ENCODE results near the gene IGSF10. TPM values are rescaled to one million over a fixed set of nuclear protein-coding genes. Genes with fewer than 3 reads are reported as not detected.
"Not testable (repeated sequence)": the region's sequence is repeated elsewhere in the genome, so short reads cannot be mapped to it uniquely, and the experiment has no call there.

The IGSF10 gene
- total RNA-seq = under 1 TPM in 3 of 5 donors, not detected in 2; 0.03 to 0.15 (median 0.09) TPM
- total RNA-seq (2013) = under 0.01 TPM
- total RNA-seq = 0 to 0.25 (median 0) reads per million in 29 experiments

GRCh38 chr3:151460774-151461450, at the start of gene IGSF10:
TSS of gene IGSF10 (minus strand) at chr3:151461061. CDS start at chr3:151458709, 2,352 bp downstream.
- POLR2A ChIA-PET = interaction anchor here in 1 of 2 donors (0.6 kb wide), 1 partner anchor 22 kb away, joined by 6 read pairs; no protein-coding TSS in a partner anchor
- Mint-ChIP-seq H3K27ac (no peak within 1 kb of the TSS), H3K27me3 (peaks cover 10 to 37% of the 10 kb centered on the region in 2 donors), H3K4me1 (peaks cover 0 to 3% (median 3%) of the 10 kb centered on the region in 3 donors), H3K36me3 (no peaks in the 10 kb centered on the region), H3K9me3 (no peaks in the 10 kb centered on the region), H3K4me3 (peak within 1 kb of the TSS in 1 of 3 donors; percentile 34)
- Histone ChIP-seq H3K27me3 (replicated peaks in 1 of 2; ENCODE audit: control insufficient read depth in 2 of 2, extremely low read depth in 1 of 2, insufficient read depth in 2 of 2, low read length in 1 of 2) (peaks cover 0 to 6% of the 10 kb centered on the region in 2 experiments), H3K4me3 (ENCODE audit: control insufficient read depth in 1 of 2, extremely low read depth in 1 of 2, low read length in 1 of 2) (peak within 1 kb of the TSS in 1 of 2 donors; percentile 39), H3K27ac (ENCODE audit: low read length) (no peak within 1 kb of the TSS), H3K36me3 (ENCODE audit: control insufficient read depth in 2 of 2, extremely low read depth in 1 of 2, insufficient read depth in 1 of 2, low read length in 1 of 2) (no peaks in the 10 kb centered on the region), H3K4me1 (ENCODE audit: control insufficient read depth in 1 of 2, extremely low read depth in 1 of 2, insufficient read depth in 2 of 2, low read length in 2 of 2) (peaks cover 0 to 6% of the 10 kb centered on the region in 2 experiments), H3K9me3 (no peaks in the 10 kb centered on the region)
- DNase-seq (no peak), ATAC-seq (replicated peaks in 1 of 4) (no peak)
- WGBS (ENCODE audit: insufficient coverage) = 42% methylated on average over 27 of the region's 40 CpGs
- CTCF ChIA-PET = interaction anchor here in 1 of 2 donors (0.7 kb wide), 1 partner anchor 134 kb away, joined by 5 read pairs; no protein-coding TSS in a partner anchor

GRCh38 chr3:151509468-151510135, 48.7 kb upstream of the IGSF10 start:
- H3K4me3 Mint-ChIP-seq; H3K27me3 ChIP-seq (replicated peaks in 1 of 2; ENCODE audit: control insufficient read depth in 2 of 2, extremely low read depth in 1 of 2, insufficient read depth in 2 of 2, low read length in 1 of 2); H3K27me3 Mint-ChIP-seq; H3K9me3 Mint-ChIP-seq; H3K4me3 ChIP-seq (ENCODE audit: control insufficient read depth in 1 of 2, extremely low read depth in 1 of 2, low read length in 1 of 2); H3K36me3 ChIP-seq (ENCODE audit: control insufficient read depth in 2 of 2, extremely low read depth in 1 of 2, insufficient read depth in 1 of 2, low read length in 1 of 2); POLR2A ChIA-PET; CTCF ChIA-PET; H3K4me1 ChIP-seq (ENCODE audit: control insufficient read depth in 1 of 2, extremely low read depth in 1 of 2, insufficient read depth in 2 of 2, low read length in 2 of 2); ATAC-seq (replicated peaks in 1 of 4); H3K27ac Mint-ChIP-seq; H3K9me3 ChIP-seq; H3K4me1 Mint-ChIP-seq; H3K36me3 Mint-ChIP-seq; H3K27ac ChIP-seq (ENCODE audit: low read length): not testable (repeated sequence)
- peak in 5 of 35 experiments; percentile 0 to 7 (median 3) for DNase-seq
- WGBS (ENCODE audit: insufficient coverage) = 96% methylated on average over 9 of the region's 11 CpGs

GRCh38 chr3:151504606-151505005, 43.7 kb upstream of the IGSF10 start:
- no peaks in the 10 kb centered on the region for H3K36me3 Mint-ChIP-seq
- WGBS (ENCODE audit: insufficient coverage) = no CpG with 5 or more reads among the region's 2 CpGs
- no peak overlapping the region for H3K27ac Mint-ChIP-seq
- ATAC-seq (replicated peaks in 1 of 4) = no peak
- no peak overlapping the region for H3K4me3 Mint-ChIP-seq
- Histone ChIP-seq H3K36me3 (ENCODE audit: control insufficient read depth in 2 of 2, extremely low read depth in 1 of 2, insufficient read depth in 1 of 2, low read length in 1 of 2) (no peaks in the 10 kb centered on the region), H3K4me3 (ENCODE audit: control insufficient read depth in 1 of 2, extremely low read depth in 1 of 2, low read length in 1 of 2) (no peak overlapping the region), H3K27me3 (replicated peaks in 1 of 2; ENCODE audit: control insufficient read depth in 2 of 2, extremely low read depth in 1 of 2, insufficient read depth in 2 of 2, low read length in 1 of 2) (no peaks in the 10 kb centered on the region), H3K4me1 (ENCODE audit: control insufficient read depth in 1 of 2, extremely low read depth in 1 of 2, insufficient read depth in 2 of 2, low read length in 2 of 2) (no peaks in the 10 kb centered on the region), H3K27ac (ENCODE audit: low read length) (no peak overlapping the region), H3K9me3 (no peaks in the 10 kb centered on the region)
- no peak for DNase-seq
- H3K27me3 Mint-ChIP-seq = no peaks in the 10 kb centered on the region
- ChIA-PET POLR2A (no interaction called here), CTCF (no interaction called here)
- H3K9me3 Mint-ChIP-seq = peaks cover 0 to 3% (median 0%) of the 10 kb centered on the region in 3 donors
- H3K4me1 Mint-ChIP-seq = no peaks in the 10 kb centered on the region

GRCh38 chr3:151503074-151503473, 42.2 kb upstream of the IGSF10 start:
- no CpG with 5 or more reads among the region's 1 CpG for WGBS (ENCODE audit: insufficient coverage)
- DNase-seq (no peak), ATAC-seq (replicated peaks in 1 of 4) (no peak)
- Mint-ChIP-seq H3K9me3 (no peaks in the 10 kb centered on the region), H3K27me3 (no peaks in the 10 kb centered on the region), H3K4me1 (no peaks in the 10 kb centered on the region), H3K27ac (no peak overlapping the region), H3K4me3 (no peak overlapping the region), H3K36me3 (no peaks in the 10 kb centered on the region)
- Histone ChIP-seq H3K27ac (ENCODE audit: low read length) (no peak overlapping the region), H3K4me3 (ENCODE audit: control insufficient read depth in 1 of 2, extremely low read depth in 1 of 2, low read length in 1 of 2) (no peak overlapping the region), H3K27me3 (replicated peaks in 1 of 2; ENCODE audit: control insufficient read depth in 2 of 2, extremely low read depth in 1 of 2, insufficient read depth in 2 of 2, low read length in 1 of 2) (no peaks in the 10 kb centered on the region), H3K36me3 (ENCODE audit: control insufficient read depth in 2 of 2, extremely low read depth in 1 of 2, insufficient read depth in 1 of 2, low read length in 1 of 2) (no peaks in the 10 kb centered on the region), H3K9me3 (no peaks in the 10 kb centered on the region), H3K4me1 (ENCODE audit: control insufficient read depth in 1 of 2, extremely low read depth in 1 of 2, insufficient read depth in 2 of 2, low read length in 2 of 2) (no peaks in the 10 kb centered on the region)
- ChIA-PET POLR2A (no interaction called here), CTCF (no interaction called here)

GRCh38 chr3:151501923-151502632, 41.2 kb upstream of the IGSF10 start:
- Mint-ChIP-seq H3K4me3 (no peak overlapping the region), H3K4me1 (no peaks in the 10 kb centered on the region), H3K36me3 (no peaks in the 10 kb centered on the region), H3K9me3 (no peaks in the 10 kb centered on the region), H3K27ac (no peak overlapping the region), H3K27me3 (no peaks in the 10 kb centered on the region)
- ATAC-seq (replicated peaks in 1 of 4) (no peak), DNase-seq (no peak)
- no peaks in the 10 kb centered on the region for H3K36me3 ChIP-seq (ENCODE audit: control insufficient read depth in 2 of 2, extremely low read depth in 1 of 2, insufficient read depth in 1 of 2, low read length in 1 of 2)
- H3K4me1 ChIP-seq (ENCODE audit: control insufficient read depth in 1 of 2, extremely low read depth in 1 of 2, insufficient read depth in 2 of 2, low read length in 2 of 2) = no peaks in the 10 kb centered on the region
- no peak overlapping the region for H3K27ac ChIP-seq (ENCODE audit: low read length)
- ChIA-PET CTCF (interaction anchor here in 1 of 2 donors (0.5 kb wide), 1 partner anchor 1936 kb away, joined by 3 read pairs; no protein-coding TSS in a partner anchor), POLR2A (no interaction called here)
- WGBS (ENCODE audit: insufficient coverage) = no CpG with 5 or more reads among the region's 4 CpGs
- no peaks in the 10 kb centered on the region for H3K9me3 ChIP-seq
- no peaks in the 10 kb centered on the region for H3K27me3 ChIP-seq (replicated peaks in 1 of 2; ENCODE audit: control insufficient read depth in 2 of 2, extremely low read depth in 1 of 2, insufficient read depth in 2 of 2, low read length in 1 of 2)
- no peak overlapping the region for H3K4me3 ChIP-seq (ENCODE audit: control insufficient read depth in 1 of 2, extremely low read depth in 1 of 2, low read length in 1 of 2)

GRCh38 chr3:151501171-151501922, 40.5 kb upstream of the IGSF10 start:
- Histone ChIP-seq H3K4me3 (ENCODE audit: control insufficient read depth in 1 of 2, extremely low read depth in 1 of 2, low read length in 1 of 2) (no peak overlapping the region), H3K36me3 (ENCODE audit: control insufficient read depth in 2 of 2, extremely low read depth in 1 of 2, insufficient read depth in 1 of 2, low read length in 1 of 2) (no peaks in the 10 kb centered on the region), H3K27me3 (replicated peaks in 1 of 2; ENCODE audit: control insufficient read depth in 2 of 2, extremely low read depth in 1 of 2, insufficient read depth in 2 of 2, low read length in 1 of 2) (no peaks in the 10 kb centered on the region), H3K9me3 (no peaks in the 10 kb centered on the region), H3K27ac (ENCODE audit: low read length) (no peak overlapping the region), H3K4me1 (ENCODE audit: control insufficient read depth in 1 of 2, extremely low read depth in 1 of 2, insufficient read depth in 2 of 2, low read length in 2 of 2) (no peaks in the 10 kb centered on the region)
- DNase-seq (no peak), ATAC-seq (replicated peaks in 1 of 4) (no peak)
- CTCF ChIA-PET = no interaction called here
- Mint-ChIP-seq H3K9me3 (no peaks in the 10 kb centered on the region), H3K27me3 (no peaks in the 10 kb centered on the region), H3K27ac (no peak overlapping the region), H3K4me1 (no peaks in the 10 kb centered on the region), H3K4me3 (no peak overlapping the region), H3K36me3 (no peaks in the 10 kb centered on the region)
- POLR2A ChIA-PET = no interaction called here
- no CpG with 5 or more reads among the region's 5 CpGs for WGBS (ENCODE audit: insufficient coverage)

Measured in T-cell (primary cell).